Mucosa of stomach (tissue), 1 donor: ENCODE data around the gene BCAR1.

Source experiments
- H3K27me3 ChIP-seq: one replicate; pipeline ENCODE4 v1.7.0; 2013; ENCODE audit warnings: mild to moderate bottlenecking, low read length; ENCODE audit not compliant: control insufficient read depth, insufficient read depth
- H3K36me3 ChIP-seq: one replicate; pipeline ENCODE4 v1.7.0; 2013; ENCODE audit warnings: low read length; ENCODE audit not compliant: control insufficient read depth, insufficient read depth
- H3K4me1 ChIP-seq: one replicate; pipeline ENCODE4 v1.7.0; 2013; ENCODE audit warnings: mild to moderate bottlenecking, low read length; ENCODE audit not compliant: control insufficient read depth, insufficient read depth
- H3K4me3 ChIP-seq: one replicate; pipeline ENCODE4 v1.7.0; 2013; ENCODE audit warnings: low read length
- H3K9ac ChIP-seq: one replicate; pipeline ENCODE4 v1.7.0; 2013; ENCODE audit warnings: mild to moderate bottlenecking, low read length, moderate library complexity
- H3K9me3 ChIP-seq: one replicate; pipeline ENCODE4 v1.7.0; 2013; ENCODE audit warnings: mild to moderate bottlenecking, low read length, moderate library complexity; ENCODE audit not compliant: control insufficient read depth
- donor health status: Pancreatic carcinoma.

Gene BCAR1

DNA sequence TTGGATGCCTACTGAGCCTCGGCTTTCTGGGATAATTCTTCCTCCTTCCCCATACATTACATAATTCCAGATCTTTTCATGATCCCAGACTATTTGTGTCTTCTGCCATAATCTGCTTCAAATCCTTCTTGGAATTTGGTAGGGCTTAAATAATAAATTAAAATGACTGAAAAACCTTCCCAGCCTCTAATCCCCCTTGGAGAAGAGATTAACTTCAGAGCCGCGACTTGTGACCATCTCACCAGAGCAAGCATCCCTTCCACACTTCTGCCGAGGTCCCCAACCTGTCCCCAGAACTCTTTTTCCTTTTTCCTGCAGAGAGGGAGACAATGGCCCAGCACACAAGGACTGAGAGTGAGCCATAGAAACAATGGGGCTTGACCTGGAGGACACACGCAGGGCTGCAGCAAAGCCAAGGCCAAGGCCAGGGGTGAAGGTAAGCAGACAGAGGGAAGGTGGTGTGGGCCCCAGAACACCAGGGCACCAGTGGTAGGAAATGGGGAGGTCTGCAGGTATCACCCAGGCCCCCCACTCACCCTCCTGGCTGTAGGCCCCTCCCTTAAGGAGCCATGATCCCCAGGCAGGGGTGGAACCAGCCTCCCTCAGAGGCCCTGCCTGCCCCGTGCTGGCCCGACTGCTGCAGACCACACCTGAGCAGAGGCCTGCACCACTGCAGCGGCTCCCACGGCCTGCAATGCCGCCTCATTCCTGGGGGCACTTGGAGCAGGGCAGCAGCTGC lies 9.6 kb upstream of the BCAR1 start:
- Histone ChIP-seq H3K4me3 (no peak overlapping the region), H3K4me1 (peaks cover 57% of the 10 kb centered on the region), H3K9me3 (no peaks in the 10 kb centered on the region), H3K36me3 (no peaks in the 10 kb centered on the region), H3K27me3 (peaks cover 3% of the 10 kb centered on the region), H3K9ac (no peak overlapping the region)

DNA sequence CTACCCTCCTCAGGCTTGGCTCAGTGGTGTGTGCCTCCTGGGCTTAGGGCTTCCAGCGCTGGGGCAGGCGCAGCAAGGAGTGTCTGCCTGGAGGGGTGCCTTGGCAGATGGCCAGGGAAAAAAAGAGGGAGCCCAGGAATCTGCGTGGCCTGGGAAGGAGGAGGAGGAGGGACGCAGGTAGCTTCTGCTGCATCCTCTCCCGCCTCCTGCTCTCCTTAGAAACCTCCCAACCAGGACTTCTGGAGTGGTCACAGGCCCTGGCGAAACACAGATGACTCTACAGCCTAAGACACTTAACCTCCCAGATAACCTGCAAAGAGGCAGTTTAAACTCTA lies 7.3 kb upstream of the BCAR1 start:
- Histone ChIP-seq H3K9me3 (no peaks in the 10 kb centered on the region), H3K9ac (no peak overlapping the region), H3K4me3 (no peak overlapping the region), H3K27me3 (no peaks in the 10 kb centered on the region), H3K4me1 (peaks cover 62% of the 10 kb centered on the region), H3K36me3 (no peaks in the 10 kb centered on the region)

- no peaks in the 10 kb centered on the region for H3K27me3 ChIP-seq
- H3K9ac ChIP-seq: no peak overlapping the region
- no peaks in the 10 kb centered on the region for H3K36me3 ChIP-seq
- peaks cover 60% of the 10 kb centered on the region for H3K4me1 ChIP-seq
- no peak overlapping the region for H3K4me3 ChIP-seq
- no peaks in the 10 kb centered on the region for H3K9me3 ChIP-seq
Observed at GRCh38 chr16:75257886-75258806, 6.7 kb upstream of the BCAR1 start.

DNA sequence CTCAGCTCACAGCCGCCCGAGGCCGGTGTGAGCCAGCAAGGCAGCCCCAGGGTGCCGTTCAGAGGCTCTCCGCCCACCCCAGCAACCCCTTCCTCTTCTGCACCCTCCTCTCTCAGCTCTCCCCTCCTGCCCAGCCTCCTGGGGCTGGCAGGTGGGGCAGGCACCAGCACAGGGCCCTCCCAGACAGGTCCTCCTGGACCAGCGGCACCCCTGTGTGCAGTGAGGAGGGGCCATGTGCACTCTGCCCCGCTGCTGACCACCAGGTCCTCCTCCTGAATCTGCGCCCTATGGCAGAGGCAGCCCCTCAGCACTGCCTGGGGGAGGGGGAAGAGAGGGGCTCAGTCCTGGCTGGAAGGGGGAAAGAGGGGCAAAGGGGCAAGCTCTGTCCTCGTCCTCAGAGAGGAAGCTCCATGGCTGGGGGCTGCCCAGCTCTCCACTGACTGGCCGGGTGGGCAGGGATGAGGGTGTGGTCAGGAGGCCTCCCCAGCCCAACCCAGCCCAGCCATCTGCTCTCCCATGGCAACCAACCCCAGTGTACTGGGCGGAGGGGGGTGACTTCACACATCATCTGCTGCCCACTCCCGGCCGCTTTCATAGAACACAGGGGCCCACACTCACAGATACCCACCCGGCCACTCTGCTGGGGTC lies 5.4 kb upstream of the BCAR1 start:
- H3K4me3 ChIP-seq: no peak overlapping the region
- H3K9me3 ChIP-seq: no peaks in the 10 kb centered on the region
- no peaks in the 10 kb centered on the region for H3K36me3 ChIP-seq
- H3K27me3 ChIP-seq: no peaks in the 10 kb centered on the region
- H3K4me1 ChIP-seq: peaks cover 59% of the 10 kb centered on the region
- peak overlapping the region; percentile 48 for H3K9ac ChIP-seq

- H3K4me3 ChIP-seq: no peak overlapping the region
- H3K4me1 ChIP-seq: peaks cover 57% of the 10 kb centered on the region
- H3K36me3 ChIP-seq: no peaks in the 10 kb centered on the region
- no peaks in the 10 kb centered on the region for H3K27me3 ChIP-seq
- no peaks in the 10 kb centered on the region for H3K9me3 ChIP-seq
- peak overlapping the region; percentile 48 for H3K9ac ChIP-seq
Observed at GRCh38 chr16:75256059-75256571, 4.7 kb upstream of the BCAR1 start.

- no peaks in the 10 kb centered on the region for H3K27me3 ChIP-seq
- H3K9me3 ChIP-seq: no peaks in the 10 kb centered on the region
- no peaks in the 10 kb centered on the region for H3K36me3 ChIP-seq
- H3K4me3 ChIP-seq: no peak overlapping the region
- H3K9ac ChIP-seq: no peak overlapping the region
- H3K4me1 ChIP-seq: peaks cover 63% of the 10 kb centered on the region
Observed at GRCh38 chr16:75254359-75254837, 3.0 kb upstream of the BCAR1 start.

GRCh38 chr16:75252946-75253911 lies 1.8 kb upstream of the BCAR1 start:
- H3K9me3 ChIP-seq: no peaks in the 10 kb centered on the region
- H3K36me3 ChIP-seq: no peaks in the 10 kb centered on the region
- peaks cover 74% of the 10 kb centered on the region for H3K4me1 ChIP-seq
- no peak overlapping the region for H3K9ac ChIP-seq
- no peaks in the 10 kb centered on the region for H3K27me3 ChIP-seq
- no peak overlapping the region for H3K4me3 ChIP-seq

- no peak overlapping the region for H3K4me3 ChIP-seq
Observed at GRCh38 chr16:75252049-75252864, 833 bp upstream of the BCAR1 start.

DNA sequence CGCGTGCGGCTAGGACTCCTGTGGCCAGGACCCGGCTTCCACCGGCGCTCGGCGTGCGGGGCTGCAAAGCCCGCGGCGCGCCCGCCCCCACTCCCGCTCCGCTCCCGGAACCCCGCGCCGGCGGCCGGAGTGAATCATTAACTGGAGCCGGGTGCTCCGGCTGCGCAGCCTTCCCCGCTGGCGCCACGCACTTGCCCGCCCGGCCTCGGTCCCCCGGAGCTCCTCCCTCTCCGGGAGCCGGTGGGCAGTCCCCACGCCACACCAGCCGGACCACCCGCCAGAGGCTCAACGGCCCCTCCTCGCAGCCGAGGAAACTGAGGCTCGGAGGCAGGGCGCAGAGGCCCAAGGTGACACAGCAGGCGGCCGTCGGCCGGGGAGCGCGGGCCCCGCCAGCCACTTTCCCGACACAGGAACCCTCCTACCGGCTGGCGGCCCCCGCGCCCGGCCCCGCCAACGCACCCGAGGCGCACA lies 580 bp downstream of the BCAR1 start:
- Histone ChIP-seq H3K4me3 (peak overlapping the region; percentile 88), H3K9me3 (no peaks in the 10 kb centered on the region), H3K27me3 (no peaks in the 10 kb centered on the region), H3K9ac (peak overlapping the region; percentile 97), H3K4me1 (peaks cover 74% of the 10 kb centered on the region), H3K36me3 (no peaks in the 10 kb centered on the region)

More at GRCh38 chr16:75252049-75252864, 833 bp upstream of the BCAR1 start:
- Histone ChIP-seq H3K9ac (peak overlapping the region; percentile 14), H3K36me3 (no peaks in the 10 kb centered on the region), H3K4me1 (peaks cover 74% of the 10 kb centered on the region), H3K27me3 (no peaks in the 10 kb centered on the region), H3K9me3 (no peaks in the 10 kb centered on the region)

- Histone ChIP-seq H3K4me3 (peak overlapping the region; percentile 88), H3K27me3 (no peaks in the 10 kb centered on the region), H3K4me1 (peaks cover 79% of the 10 kb centered on the region), H3K36me3 (no peaks in the 10 kb centered on the region), H3K9me3 (no peaks in the 10 kb centered on the region), H3K9ac (peak overlapping the region; percentile 97)
Observed at GRCh38 chr16:75250089-75250808, 1.2 kb downstream of the BCAR1 start.
